Measurements from ENCODE around the gene COX7A2L.
"Not testable (repeated sequence)": the region's sequence is repeated elsewhere in the genome, so short reads cannot be mapped to it uniquely, and the experiment has no call there.

Gene COX7A2L

DNA sequence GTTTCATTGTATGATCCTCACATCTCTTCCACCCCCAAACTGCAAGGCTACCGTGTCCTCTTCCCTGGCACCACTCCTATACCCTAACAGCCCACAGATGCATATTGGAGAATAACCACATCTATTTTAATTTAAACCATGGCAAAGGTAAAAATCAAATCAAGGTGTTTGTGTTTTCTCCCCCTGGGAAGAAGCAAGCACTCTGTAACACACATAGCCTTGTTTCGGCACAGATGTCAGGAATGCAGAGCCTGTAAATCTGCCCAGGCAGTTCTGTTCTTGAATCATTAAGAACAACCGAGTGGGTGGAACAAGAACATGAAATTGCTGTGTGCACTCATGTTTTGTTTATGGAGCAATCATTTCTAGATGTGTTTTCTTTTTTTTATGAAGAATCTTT is 6.8 kb upstream of the COX7A2L start:
- no peak for DNase-seq (ENCODE audit: low read depth)

DNA sequence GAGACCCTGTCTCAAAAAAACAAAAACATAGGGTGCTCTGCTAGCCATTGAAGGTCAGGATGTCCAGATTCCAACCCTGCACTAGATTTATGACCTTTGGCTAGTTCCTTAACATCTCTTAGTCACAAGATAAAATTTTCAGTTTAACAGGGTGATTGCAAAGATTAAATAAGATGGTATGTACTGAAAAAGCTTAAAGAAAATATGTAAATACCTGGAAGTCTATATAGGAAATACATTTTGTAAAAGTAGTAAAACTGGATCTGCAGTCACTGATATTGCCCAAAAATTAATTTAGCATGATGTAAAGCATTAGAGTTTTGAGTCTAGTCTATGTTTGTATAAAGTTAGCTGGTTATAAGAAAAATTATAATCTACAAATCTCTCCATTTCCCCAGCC is 5.4 kb upstream of the COX7A2L start:
- no peak for DNase-seq (ENCODE audit: low read depth)

DNA sequence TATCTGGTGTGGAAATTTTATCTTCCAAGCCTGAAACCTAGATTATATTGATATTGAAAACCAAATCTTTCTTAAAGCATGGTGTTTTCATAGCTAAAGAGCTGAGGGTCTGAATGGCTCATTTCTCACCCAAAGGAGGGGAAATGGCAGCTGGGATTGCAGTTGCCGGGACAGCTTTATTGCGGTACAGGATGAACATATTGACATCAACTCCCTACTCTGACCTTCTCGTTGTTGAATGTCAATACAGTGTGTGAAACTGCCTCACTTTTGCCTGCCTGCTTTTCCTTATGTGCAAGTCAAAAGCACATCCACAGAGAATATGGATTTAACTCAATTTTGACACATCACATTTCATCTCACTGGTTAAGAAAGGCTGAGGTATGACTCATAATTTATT is 3.6 kb upstream of the COX7A2L start:
- no peak for DNase-seq (ENCODE audit: low read depth)

DNA sequence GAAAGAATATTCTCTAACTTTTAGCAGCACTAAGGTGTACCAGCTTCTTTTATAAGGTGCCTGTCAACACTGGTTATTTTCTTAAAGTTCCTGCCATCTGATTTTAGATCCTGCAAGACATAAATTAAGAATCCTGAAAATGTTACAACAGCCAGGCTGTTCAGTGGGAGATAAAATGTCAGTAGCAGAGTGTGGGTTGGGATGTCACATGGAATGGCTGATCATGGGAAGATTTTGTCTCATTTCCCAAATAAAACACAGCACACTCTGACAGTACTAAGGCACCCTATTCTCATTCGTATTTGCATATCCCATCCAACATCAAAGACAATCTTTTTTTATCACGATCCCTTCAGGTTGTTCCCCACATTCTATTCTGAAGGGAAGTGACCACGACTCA is 2.4 kb upstream of the COX7A2L start:
- DNase-seq (ENCODE audit: low read depth): no peak

DNA sequence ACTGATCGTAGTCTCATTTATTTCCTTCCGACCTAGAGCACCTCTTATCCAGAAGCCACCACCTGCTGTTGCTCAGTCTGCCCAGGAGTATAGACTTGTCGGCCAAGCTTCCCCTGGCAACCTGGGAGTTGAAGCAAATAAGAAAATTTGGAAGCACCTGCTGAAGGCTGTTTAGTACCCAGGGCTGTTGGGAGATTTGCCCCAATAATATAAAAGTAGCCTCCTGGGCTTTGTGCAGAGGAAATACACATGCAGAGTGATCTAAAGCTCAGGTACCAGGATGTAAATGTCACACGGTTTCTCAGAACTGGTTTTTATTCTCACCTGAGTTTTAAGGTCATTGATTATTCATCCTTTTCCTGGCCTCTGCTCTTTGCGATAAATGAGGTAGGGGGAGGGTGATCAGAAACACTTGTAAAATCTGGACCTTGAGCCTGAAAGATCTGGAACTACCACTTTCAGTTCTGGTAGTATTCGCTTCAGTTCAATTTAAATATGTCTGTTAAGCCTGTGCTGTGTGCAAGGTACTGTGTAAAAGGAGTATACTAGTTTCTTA is 789 bp upstream of the COX7A2L start:
- DNase-seq (ENCODE audit: low read depth): no peak

DNA sequence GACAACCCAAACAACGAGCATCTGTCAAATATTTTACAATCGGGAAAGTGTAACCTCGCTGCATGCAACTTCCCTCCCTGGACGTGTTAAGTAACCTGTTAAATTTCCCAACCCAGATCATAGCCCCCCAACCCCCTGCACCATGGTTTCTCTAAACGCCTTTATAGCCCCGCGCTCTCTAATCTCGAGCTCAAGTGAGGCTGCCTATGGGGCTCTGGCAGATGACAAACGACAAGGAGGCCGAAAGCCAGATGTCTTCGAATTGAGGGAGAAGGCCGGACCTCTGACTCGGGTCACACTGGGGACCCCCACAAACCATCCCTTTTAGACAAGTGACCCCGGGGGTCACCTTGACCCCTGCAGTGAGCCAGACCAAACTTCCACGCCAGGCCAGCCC is 526 bp downstream of the COX7A2L start:
- DNase-seq (ENCODE audit: low read depth): no peak

DNA sequence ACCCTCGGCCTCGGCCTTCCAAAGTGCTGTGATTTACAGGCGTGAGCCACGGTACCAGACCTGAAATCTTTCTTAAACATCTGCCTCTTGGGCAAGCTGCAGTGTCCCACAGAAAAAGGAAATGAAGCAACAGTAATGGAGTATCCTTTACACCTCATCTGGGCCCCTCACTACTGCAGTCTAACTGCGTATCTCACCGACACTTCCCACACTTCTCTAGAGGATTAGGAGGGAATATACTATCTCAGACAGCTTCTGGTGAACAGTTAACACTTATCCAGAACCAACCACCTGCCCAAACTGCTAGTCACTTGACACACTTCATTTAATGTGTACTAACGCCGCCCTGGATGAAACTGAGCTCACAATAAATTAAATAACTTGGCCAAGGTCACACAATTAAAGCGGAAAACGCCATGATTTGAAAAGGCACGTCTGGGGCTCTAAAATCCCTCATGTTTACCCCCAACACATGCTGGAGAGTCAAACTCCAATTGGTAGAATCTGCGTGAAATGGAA is 993 bp downstream of the COX7A2L start:
- DNase-seq (ENCODE audit: low read depth): no peak

DNA sequence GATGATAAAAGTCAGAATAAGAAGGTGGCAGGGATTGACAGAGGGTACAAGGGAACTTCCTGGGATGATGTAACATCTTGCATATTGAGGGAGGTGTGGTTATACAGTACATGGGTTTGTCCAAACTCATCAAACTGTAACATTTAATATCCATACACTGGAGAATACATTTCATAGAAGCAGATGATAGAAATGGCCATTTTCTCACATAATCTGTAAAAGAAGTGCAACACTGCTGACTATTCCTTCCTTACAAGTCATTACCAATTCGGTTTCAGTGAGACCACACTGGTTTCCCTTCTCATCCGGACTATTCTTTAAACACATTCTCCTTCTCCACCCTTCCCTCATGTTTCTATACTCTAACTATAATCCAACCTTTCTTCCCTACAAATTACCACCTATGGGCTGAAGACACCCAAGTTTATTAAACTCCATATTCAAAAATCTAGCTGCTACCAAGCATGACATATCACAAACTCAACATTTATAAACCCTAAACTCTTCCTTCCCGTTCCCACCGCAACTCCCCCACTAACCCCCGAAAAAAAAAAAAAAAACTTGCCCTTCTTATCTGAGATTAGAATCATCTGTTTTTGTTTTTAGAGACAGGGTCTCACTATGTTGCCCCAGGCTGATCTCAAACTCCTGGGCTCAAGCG is 1.6 kb downstream of the COX7A2L start:
- DNase-seq (ENCODE audit: low read depth): no peak

DNA sequence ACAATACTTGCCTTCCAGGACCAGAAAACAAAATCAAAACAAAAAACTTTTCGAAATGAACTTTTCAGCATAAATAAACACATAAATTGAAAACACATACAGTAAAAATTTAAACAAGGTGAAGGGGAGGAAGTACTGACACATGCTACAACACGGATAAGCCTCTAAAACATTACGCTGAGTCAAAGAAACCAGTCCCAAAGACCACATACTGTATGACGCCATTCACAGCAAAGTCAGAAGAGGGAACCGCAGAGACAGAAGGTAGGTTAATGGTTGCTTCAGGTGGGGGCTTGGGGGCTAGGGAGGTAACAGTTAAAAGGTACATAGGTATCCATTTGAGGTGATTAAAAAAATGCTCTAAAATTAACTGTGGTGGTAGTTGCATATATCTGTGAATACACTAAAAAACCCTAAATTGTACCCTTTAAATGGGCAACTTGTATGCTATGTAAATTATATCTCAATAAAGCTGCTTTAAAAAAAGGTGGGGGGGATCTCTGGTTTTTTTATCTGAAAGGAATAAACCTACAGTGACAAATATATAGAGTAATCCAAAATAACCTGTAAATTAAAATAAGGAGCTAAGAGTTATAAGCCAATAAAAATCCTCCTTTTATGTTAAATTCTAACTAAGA is 7.1 kb downstream of the COX7A2L start:
- no peak for DNase-seq (ENCODE audit: low read depth)

DNA sequence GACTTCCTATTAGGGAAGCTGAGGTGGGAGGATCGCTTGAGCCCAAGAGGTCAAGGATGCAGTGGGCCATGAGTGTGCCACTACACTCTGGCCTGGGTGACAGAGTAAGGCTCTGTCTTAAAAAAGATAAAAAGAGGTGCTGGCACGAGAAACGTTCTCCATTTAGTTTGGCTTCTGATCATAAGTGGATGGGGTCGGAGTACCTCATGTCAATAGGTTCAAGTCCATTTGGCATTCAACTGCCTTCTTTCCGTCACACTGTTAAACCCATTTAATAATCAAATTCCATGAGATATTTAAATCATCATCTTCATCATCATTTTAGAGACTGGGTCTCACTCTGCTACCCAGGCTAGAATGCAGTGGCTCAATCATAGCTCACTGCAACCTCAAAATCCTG is 9.2 kb downstream of the COX7A2L start:
- no peak for DNase-seq (ENCODE audit: low read depth)

DNA sequence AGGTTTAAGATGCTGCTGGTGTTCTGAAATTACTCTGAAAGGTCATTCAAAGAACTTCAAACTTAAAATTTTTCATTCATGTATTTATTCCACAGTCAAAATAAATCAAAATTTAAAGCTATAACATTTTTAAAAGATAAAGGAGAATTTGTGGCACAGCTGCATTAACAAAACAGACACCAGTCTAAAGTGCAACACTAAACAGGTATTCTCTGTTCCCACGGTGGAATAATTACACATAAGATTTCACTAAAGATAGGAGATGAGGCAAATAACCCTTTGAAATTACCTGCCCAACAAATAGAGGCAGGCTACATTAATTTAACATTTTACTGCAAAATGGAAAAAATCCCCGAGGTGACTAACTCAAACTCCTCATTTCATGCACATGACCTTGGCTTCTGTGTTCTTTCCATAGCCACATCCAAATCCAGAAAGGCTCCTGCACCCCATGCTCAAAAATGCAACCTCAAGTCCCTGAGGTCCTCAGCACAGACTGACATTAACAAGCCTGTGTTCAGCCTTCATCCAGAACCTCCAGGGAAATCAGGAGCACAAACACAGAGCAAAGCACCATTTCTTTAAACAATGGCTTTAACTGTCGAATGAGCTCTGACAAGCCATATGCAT is 10.5 kb downstream of the COX7A2L start:
- no peak for DNase-seq (ENCODE audit: low read depth)

DNA sequence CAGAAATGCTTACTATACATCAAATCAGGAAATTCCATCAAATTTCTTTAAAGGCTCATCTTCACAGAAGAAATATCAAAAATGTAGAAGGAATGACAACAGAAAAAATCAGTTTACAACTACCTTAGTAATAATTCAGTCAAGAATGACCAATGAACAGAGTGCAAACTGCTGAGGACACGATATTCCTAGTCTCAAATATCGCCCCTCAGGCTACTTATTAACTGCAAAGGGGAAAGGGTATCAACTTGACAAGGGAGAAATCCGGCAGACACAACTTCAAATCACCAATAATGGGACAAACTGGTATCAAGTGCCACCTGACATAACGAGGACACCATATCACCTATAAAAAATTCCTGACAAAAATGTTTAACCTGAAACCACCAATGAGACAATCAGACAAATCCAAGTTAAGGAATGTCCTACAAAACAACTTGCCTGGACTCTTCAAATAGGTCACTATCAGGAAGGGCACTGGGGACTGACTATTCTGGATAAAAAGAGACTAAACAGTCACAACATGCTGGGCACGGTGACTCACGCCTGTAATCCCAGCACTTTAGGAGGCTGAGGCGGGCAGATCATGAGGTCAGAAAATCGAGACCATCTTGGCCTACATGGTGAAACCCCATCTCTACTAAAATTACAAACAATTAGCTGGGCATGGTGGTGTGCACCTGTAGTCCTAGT is 12.8 kb downstream of the COX7A2L start:
- no peak for DNase-seq (ENCODE audit: low read depth)

DNA sequence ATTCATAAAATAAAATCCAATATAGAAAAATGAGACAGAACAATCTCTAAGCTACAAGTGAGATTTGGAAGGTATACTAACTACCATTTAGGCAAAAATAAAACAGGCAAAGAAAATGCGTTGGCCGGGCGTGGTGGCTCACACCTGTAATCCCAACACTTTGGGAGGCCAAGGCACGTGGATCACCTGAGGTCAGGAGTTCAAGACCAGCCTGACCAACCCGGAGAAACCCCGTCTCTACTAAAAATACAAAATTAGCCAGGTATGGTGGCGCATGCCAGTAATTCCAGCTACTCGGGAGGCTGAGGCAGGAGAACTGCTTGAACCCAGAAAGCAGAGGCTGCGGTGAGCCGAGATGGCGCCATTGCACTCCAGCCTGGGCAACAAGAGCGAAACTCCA is 13.5 kb downstream of the COX7A2L start:
- not testable (repeated sequence) for DNase-seq (ENCODE audit: low read depth)

DNA sequence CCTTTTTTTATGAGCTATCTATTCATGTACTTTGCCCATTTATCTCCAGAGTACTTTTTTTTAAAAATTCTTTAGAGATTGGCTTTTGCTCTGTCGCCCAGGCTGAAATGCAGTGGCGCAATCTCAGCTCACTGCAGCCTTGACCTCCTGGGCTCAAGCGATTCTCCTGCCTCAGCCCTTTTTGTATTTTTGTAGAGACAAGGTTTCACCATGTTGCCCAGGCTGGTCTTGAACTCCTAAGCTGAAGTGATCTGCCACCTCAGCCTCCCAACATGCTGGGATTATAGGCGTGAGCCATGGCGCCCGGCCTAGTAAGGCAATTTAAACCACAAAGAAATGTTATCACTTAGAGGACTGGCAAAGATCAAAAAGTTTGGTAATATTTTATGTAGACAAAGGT is 14.2 kb downstream of the COX7A2L start:
- not testable (repeated sequence) for DNase-seq (ENCODE audit: low read depth)

DNA sequence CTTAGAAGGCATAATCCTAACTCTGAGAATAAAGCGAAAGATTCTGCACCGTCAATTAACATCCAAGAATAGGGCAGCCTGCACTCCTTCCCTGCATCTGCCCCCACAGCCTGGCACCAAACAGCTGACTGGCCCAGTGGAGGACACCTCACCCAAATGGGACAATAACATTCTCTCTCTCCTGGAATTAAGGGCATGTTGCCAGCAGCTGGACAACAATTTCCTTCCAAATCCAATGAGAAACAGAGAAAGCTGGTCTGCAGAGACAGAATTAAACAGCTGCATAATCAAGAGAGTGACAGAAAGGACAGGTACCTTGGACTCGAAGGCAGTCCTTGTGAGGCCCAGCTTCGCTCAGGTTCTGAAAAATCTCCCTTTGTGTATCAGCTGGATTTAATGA is 15.0 kb downstream of the COX7A2L start:
- no peak for DNase-seq (ENCODE audit: low read depth)

DNA sequence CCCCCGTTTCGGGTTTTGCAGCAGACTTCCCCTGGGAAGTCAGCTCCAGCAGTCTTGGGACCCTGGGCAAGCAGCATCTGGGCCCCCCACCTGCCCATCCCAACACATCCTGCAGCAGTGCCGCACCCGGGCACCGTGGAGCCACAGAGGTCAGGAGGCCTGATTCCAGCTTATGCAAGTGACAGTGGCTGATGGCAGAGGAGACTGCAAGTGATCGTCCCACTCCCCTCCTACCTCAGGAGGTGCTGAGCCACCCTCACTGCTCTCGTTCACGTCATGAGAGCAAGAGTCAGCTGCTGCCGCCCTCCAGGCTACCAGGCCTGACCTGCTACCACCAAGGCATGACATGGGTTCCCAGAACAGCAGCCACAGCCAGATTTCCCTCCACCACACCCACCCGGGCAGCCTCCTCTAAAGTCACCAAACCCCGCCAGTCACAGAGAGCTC is 18.2 kb downstream of the COX7A2L start:
- DNase-seq (ENCODE audit: low read depth): no peak

DNA sequence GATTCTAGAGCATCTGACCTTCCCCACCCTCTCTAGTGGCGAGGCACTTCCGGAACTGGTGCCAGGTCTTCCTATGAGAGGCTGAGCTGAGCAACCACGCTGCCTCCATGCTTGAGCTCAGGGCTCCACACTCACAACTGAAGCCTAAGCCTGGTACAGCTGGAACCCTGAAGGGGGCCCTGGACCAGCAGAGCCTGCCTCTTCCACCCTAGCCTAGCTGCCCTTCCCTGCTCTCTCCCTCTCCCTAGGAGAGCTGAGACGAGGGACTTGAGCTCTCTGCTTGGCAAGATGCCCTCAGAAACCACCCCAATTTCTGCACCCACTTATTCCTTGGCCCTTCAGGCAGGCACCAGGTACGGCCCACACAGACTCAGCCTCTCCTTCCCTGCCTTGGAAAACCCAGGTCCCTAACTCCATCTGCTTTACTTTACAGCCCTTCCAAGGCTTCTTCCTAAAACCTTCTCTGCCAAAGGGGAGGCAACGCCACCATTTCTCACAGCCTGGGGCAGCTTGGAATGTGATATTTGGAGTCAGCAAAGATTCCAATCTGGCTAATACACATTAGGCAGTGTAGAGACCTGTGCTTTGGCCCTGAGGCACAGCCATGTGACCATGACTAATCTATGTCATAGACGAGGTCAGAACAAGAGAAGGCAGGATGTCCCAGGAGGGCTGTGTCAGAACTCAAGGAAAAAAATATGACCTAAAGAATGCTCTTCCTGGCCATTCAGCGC is 18.8 kb downstream of the COX7A2L start:
- peak; percentile 80 for DNase-seq (ENCODE audit: low read depth)

DNA sequence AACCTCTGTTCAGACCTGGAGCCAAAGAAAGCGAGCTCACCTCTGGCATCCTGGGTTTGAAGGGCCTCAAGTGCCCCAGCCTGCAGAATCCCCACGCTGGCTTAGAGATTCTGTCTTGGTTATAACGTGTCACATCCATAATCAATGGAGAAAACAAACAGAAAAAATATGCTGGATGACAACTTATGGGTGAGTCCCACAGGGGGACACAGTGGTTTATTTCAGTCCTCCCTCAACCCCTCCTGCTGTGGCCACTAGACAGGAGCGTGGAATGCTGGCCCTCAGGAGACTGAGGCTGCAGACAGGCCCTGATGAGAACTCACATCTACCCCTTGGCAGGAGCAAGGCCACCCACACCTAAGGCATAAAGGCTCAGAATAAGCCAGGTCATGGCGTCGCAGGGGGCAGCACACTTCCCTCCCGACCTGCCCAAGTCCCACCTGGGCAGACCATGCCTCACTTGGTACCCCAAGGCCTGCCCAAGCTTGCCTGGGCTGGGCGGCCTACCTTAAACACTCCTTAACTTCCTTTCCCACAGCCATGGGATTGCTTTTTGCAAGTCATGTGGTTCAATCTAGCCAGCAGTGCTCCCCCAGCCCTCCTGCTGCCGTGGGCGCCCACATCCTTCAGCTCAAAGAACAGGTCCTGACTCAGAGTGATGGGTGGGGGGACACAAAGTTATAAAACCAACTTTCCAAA is 19.9 kb downstream of the COX7A2L start:
- DNase-seq (ENCODE audit: low read depth): no peak

DNA sequence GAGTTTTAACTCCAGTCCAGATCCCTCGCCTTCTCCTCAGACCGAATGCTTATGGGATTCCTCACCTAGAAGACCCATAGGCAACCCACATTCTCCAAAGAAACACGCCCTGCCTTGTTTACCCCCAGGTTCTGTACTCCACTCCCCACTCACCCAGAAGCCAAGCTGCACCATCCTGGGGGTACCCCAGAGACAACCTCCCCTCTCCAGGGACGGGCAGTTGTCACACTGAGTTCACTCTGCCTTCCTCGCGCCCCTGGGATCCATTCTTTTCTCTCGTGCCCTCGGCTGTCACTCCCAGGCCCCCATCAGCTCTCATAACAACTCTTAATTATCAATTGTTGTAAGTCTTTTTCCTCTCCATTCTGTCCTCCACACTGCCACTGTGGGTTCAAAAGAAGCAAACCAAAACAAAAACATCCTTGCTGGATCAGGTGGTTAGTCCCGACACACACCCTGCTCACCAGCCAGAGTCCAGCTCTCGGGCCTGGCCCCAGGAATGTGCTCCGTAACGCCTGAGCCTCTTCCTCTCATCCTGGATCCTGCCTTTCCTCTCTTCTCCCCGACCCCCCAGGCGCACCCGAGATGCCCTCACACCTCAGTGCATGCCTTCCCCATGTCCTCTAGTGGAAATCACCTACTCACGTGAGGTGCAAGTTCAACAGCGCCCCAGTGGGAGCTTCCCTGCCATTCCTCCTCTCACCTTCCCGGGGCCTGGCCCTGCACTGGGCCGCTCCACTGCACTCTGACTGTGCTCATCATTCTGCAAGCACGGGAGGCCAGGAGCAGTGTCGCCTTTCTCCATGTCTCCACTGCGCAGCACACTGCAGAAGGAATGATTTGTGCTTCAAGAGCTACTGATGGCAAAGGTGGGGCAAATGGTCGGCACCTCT is 20.7 kb downstream of the COX7A2L start:
- no peak for DNase-seq (ENCODE audit: low read depth)
